ENCODE results near the gene IL27RA.
"Not testable (repeated sequence)": the region's sequence is repeated elsewhere in the genome, so short reads cannot be mapped to it uniquely, and the experiment has no call there.

DNA sequence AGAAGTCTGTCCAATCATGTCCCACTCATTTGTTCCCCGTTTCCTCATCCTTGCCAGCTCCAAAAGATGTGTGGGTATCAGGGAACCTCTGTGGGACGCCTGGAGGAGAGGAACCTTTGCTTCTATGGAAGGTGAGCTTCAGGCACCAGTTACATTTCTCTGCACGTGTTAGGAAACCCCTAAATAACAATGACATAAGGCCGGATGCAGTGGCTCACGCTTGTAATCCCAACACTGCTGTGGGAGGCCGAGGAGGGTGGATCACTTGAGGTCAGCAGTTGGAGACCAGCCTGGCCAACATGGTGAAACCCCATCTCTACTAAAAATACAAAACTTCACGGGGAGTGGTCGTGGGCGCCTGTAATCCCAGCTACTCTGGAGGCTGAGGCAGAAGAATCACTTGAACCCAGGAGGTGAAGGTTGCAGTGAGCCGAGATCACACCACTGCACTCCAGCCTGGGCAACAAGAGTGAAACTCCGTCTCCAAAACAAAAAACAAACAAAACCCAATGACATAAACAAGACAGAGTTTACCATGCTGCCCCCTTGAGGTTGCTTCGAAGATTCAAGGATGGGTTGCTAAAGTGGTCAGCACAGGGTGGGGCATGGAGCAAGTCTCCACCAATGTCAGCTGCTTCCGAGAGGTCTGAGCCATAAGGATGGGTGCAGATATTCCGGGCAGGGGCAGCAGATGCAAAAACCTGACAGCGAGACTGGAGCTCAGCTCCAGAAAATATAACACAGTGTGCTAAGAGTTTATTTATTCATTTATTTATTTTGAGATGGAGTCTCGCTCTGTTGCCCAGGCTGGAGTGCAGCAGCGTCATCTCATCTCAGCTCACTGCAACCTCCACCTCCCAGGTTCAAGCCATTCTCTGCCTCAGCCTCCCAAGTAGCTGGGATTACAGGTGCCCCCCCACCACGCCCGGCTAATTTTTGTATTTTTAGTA is 11.4 kb downstream of the IL27RA start:
- TF ChIP-seq, protein P1, sequence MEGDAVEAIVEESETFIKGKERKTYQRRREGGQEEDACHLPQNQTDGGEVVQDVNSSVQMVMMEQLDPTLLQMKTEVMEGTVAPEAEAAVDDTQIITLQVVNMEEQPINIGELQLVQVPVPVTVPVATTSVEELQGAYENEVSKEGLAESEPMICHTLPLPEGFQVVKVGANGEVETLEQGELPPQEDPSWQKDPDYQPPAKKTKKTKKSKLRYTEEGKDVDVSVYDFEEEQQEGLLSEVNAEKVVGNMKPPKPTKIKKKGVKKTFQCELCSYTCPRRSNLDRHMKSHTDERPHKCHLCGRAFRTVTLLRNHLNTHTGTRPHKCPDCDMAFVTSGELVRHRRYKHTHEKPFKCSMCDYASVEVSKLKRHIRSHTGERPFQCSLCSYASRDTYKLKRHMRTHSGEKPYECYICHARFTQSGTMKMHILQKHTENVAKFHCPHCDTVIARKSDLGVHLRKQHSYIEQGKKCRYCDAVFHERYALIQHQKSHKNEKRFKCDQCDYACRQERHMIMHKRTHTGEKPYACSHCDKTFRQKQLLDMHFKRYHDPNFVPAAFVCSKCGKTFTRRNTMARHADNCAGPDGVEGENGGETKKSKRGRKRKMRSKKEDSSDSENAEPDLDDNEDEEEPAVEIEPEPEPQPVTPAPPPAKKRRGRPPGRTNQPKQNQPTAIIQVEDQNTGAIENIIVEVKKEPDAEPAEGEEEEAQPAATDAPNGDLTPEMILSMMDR (IDR thresholded peaks at IDR 0.05) = peak; percentile 39 to 64 (median 56)
- TF ChIP-seq POLR2A (IDR thresholded peaks at IDR 0.05) = not testable (repeated sequence)

Data from Peyer's patch (tissue), 4 donors.